ENCODE measurements around the gene GH1.

- TF ChIP-seq SUZ12 (IDR thresholded peaks at IDR 0.05; ENCODE audit: extremely low read depth, insufficient read depth, insufficient read length), result no peak
- no peak for TF ChIP-seq ZNF274 (IDR thresholded peaks at IDR 0.05; ENCODE audit: low read depth, low read length)
- TF ChIP-seq YY1 (IDR thresholded peaks at IDR 0.05; ENCODE audit: insufficient read depth, insufficient read length), result no peak
Measured at GRCh38 chr17:63928172-63928666, 9.6 kb upstream of the GH1 start.
